Measurements from ENCODE around the gene CLEC10A.

- TF ChIP-seq CTCF (conservative IDR thresholded peaks at IDR 0.05; ENCODE audit: low read depth in 2 of 2) = no peak
- TF ChIP-seq EZH2 (IDR thresholded peaks at IDR 0.05; ENCODE audit: low read depth, unreplicated experiment) = no peak
- TF ChIP-seq REST (IDR thresholded peaks at IDR 0.05; ENCODE audit: unreplicated experiment) = no peak
- no peak for TF ChIP-seq POLR2AphosphoS5 (IDR thresholded peaks at IDR 0.05; ENCODE audit: low read depth)
- no peak for TF ChIP-seq EZH2phosphoT487 (IDR thresholded peaks at IDR 0.05; ENCODE audit: unreplicated experiment)
- TF ChIP-seq NANOG (IDR thresholded peaks at IDR 0.05; ENCODE audit: borderline replicate concordance) = no peak
- no peak for TF ChIP-seq CREB1 (CRISPR knock-in tag; IDR thresholded peaks at IDR 0.05; ENCODE audit: low read depth)
- no peak for TF ChIP-seq JUNB (IDR thresholded peaks at IDR 0.05; ENCODE audit: unreplicated experiment)
- no peak for TF ChIP-seq ZNF114 (CRISPR knock-in tag; IDR thresholded peaks at IDR 0.05)
- TF ChIP-seq ZNF331 (CRISPR knock-in tag; IDR thresholded peaks at IDR 0.05; ENCODE audit: low read depth) = no peak
Measured at GRCh38 chr17:7112510-7113108, 32.6 kb upstream of the CLEC10A start.

All from GM23338 (cell line).